GM18951 (cell line): Measurements from ENCODE around the gene TMEM62.

Source experiments
- POLR2A ChIP-seq: IDR thresholded peaks from 4 replicates; pipeline ENCODE4 v1.6.1; 2011; ENCODE audit warnings: mild to moderate bottlenecking; ENCODE audit not compliant: insufficient read length, insufficient read depth; ENCODE audit errors: extremely low read depth
- in situ Hi-C: fragments of 300-500 bp; cut with MboI; formaldehyde crosslinking; loops from one replicate; pipeline ENCODE4 v1.12.0; 2022; ENCODE audit warnings: low sequenced_read_pairs, mixed read lengths, inconsistent platforms; ENCODE audit not compliant: unreplicated experiment

The TMEM62 gene

GRCh38 chr15:43232289-43232874 is 99.0 kb downstream of the TMEM62 start:
- in situ Hi-C loops: loop anchor here (5.0 kb wide), 1 partner anchor 55 kb away; no protein-coding TSS in a partner anchor
- no peak for TF ChIP-seq POLR2A
